ENCODE measurements around the gene NENF.

GRCh38 chr1:212461916-212462660, 29.4 kb downstream of the NENF start:
- TF ChIP-seq POLR2A (IDR thresholded peaks at IDR 0.05) (no peak), POLR2AphosphoS5 (IDR thresholded peaks at IDR 0.05) (no peak)

Data from breast epithelium (tissue), 3 donors.